ENCODE results near the gene FARS2.

FARS2 gene

GRCh38 chr6:5287205-5287965, 26.1 kb downstream of the FARS2 start:
- DNase-seq, result no peak

- no peak for DNase-seq
Observed at GRCh38 chr6:5287966-5288297, 26.6 kb downstream of the FARS2 start.

GRCh38 chr6:5290097-5290496, 28.8 kb downstream of the FARS2 start:
- DNase-seq, result no peak

GRCh38 chr6:5290500-5290899, 29.2 kb downstream of the FARS2 start:
- DNase-seq, result no peak

GRCh38 chr6:5292154-5292553, 30.8 kb downstream of the FARS2 start:
- DNase-seq, result no peak

- DNase-seq, result no peak
Observed at GRCh38 chr6:5293692-5294091, 32.4 kb downstream of the FARS2 start.

GRCh38 chr6:5294392-5295211, 33.3 kb downstream of the FARS2 start:
- DNase-seq, result no peak

GRCh38 chr6:5295623-5296022, 34.3 kb downstream of the FARS2 start:
- DNase-seq, result no peak

GRCh38 chr6:5300206-5300764, 39.0 kb downstream of the FARS2 start:
- DNase-seq, result no peak

GRCh38 chr6:5302220-5302946, 41.1 kb downstream of the FARS2 start:
- DNase-seq, result peak in 2 of 14 donors; percentile 17 to 53

- peak in 2 of 14 donors; percentile 7 to 78 for DNase-seq
Observed at GRCh38 chr6:5302995-5303622, 41.8 kb downstream of the FARS2 start.

GRCh38 chr6:5303682-5304081, 42.4 kb downstream of the FARS2 start:
- peak in 2 of 14 donors; percentile 3 to 83 for DNase-seq

- DNase-seq, result no peak
Observed at GRCh38 chr6:5305968-5306626, 44.8 kb downstream of the FARS2 start.

GRCh38 chr6:5307058-5307457, 45.7 kb downstream of the FARS2 start:
- DNase-seq, result no peak

GRCh38 chr6:5308066-5308465, 46.8 kb downstream of the FARS2 start:
- DNase-seq, result no peak

GRCh38 chr6:5314191-5314865, 53.0 kb downstream of the FARS2 start:
- no peak for DNase-seq

GRCh38 chr6:5315881-5316280, 54.6 kb downstream of the FARS2 start:
- no peak for DNase-seq

GRCh38 chr6:5316951-5317350, 55.6 kb downstream of the FARS2 start:
- DNase-seq, result no peak

- no peak for DNase-seq
Observed at GRCh38 chr6:5318617-5319272, 57.4 kb downstream of the FARS2 start.

GRCh38 chr6:5323979-5324378, 62.7 kb downstream of the FARS2 start:
- DNase-seq, result no peak

- DNase-seq, result peak in 10 of 14 donors; percentile 9 to 70 (median 34)
Observed at GRCh38 chr6:5325173-5325572, 63.9 kb downstream of the FARS2 start.
